CD4-positive, alpha-beta T cell (primary cell): ENCODE results near the gene ZBTB17. TPM values are rescaled to one million over a fixed set of nuclear protein-coding genes. Genes with fewer than 3 reads are reported as not detected.
"Not testable (repeated sequence)": the region's sequence is repeated elsewhere in the genome, so short reads cannot be mapped to it uniquely, and the experiment has no call there.

Experiments
- ATAC-seq: fragments of 200-7000 bp; cut with Tn5 transposase; one replicate; pipeline ENCODE4 v1.10.0; 2022; ENCODE audit warnings: mild to moderate bottlenecking; ENCODE audit not compliant: poor library complexity
- CTCF ChIA-PET: fragments of 350-600 bp; sonication (Branson Sonifier 250); formaldehyde crosslinking; loops from one replicate; lab custom pipeline; 2021; ENCODE audit warnings: antibody characterized with exemption, inconsistent platforms; lab: Charles Lee
- POLR2A ChIA-PET: fragments of 350-600 bp; sonication (Branson Sonifier 250); formaldehyde crosslinking; loops from one replicate; lab custom pipeline; 2021; ENCODE audit warnings: antibody characterized with exemption, inconsistent platforms; lab: Charles Lee
- DNase-seq, 14 experiments: peaks; one replicate each; pipeline ENCODE4 v3.0.0-alpha.2; 2013 to 2020; ENCODE audit warnings: mixed read lengths in 2 of 14
- H3K27ac ChIP-seq, 2 donors: one replicate each; pipeline versions ENCODE4 v1.5.1 to v1.7.0; 2013; ENCODE audit warnings: low read length in 2 of 2, low read depth in 1 of 2, mild to moderate bottlenecking in 1 of 2
- H3K27me3 ChIP-seq, 2 experiments: 1 replicate in 1 of 2; 2 replicates in 1 of 2; pipeline versions ENCODE4 v1.6.1 to v1.7.0; 2013; ENCODE audit warnings: low read length in 2 of 2, control low read depth in 1 of 2, mild to moderate bottlenecking in 1 of 2, moderate library complexity in 1 of 2; ENCODE audit not compliant: insufficient read depth in 2 of 2, control insufficient read depth in 1 of 2
- H3K36me3 ChIP-seq: one replicate; pipeline ENCODE4 v1.6.1; 2013; ENCODE audit warnings: low read length, control low read depth; ENCODE audit not compliant: insufficient read depth
- H3K4me1 ChIP-seq: one replicate; pipeline ENCODE4 v1.6.1; 2013; ENCODE audit warnings: low read length, control low read depth; ENCODE audit not compliant: insufficient read depth
- H3K4me3 ChIP-seq: one replicate; pipeline ENCODE4 v1.5.1; 2013; ENCODE audit warnings: mild to moderate bottlenecking, low read length, moderate library complexity
- H3K9me3 ChIP-seq, 2 experiments: 1 replicate in 1 of 2; 2 replicates in 1 of 2; pipeline versions ENCODE4 v1.6.1 to v1.7.0; 2013; ENCODE audit warnings: low read length in 2 of 2, mild to moderate bottlenecking in 2 of 2, control low read depth in 1 of 2, moderate library complexity in 1 of 2; ENCODE audit not compliant: control insufficient read depth in 1 of 2, insufficient read depth in 1 of 2
- H3K27ac Mint-ChIP-seq: one replicate; pipeline ENCODE4 v1.8.0; 2020; ENCODE audit warnings: mixed read lengths
- H3K27me3 Mint-ChIP-seq: one replicate; pipeline ENCODE4 v1.8.0; 2021; ENCODE audit warnings: mixed read lengths
- H3K36me3 Mint-ChIP-seq: one replicate; pipeline ENCODE4 v1.8.0; 2021; ENCODE audit warnings: low read depth, mixed read lengths
- H3K4me1 Mint-ChIP-seq: one replicate; pipeline ENCODE4 v1.8.0; 2021; ENCODE audit warnings: low read depth, mixed read lengths
- H3K4me3 Mint-ChIP-seq: one replicate; pipeline ENCODE4 v1.8.0; 2020; ENCODE audit warnings: mild to moderate bottlenecking, mixed read lengths
- H3K9me3 Mint-ChIP-seq: one replicate; pipeline ENCODE4 v1.8.0; 2020; ENCODE audit warnings: mixed read lengths
- intact Hi-C, 2 experiments: fragments of 100-400 bp; cut with DNase I in 1 of 2; cut with micrococcal nuclease in 1 of 2; formaldehyde crosslinking; loops; one replicate each; pipeline versions ENCODE4 v1.15.1 to v1.9.0; 2023 to 2025; cut with DNase I, micrococcal nuclease
- total RNA-seq, 174 experiments: library from RNA in 2 of 174; stranded (reverse) in 2 of 174; gene quantifications; one replicate each; pipeline ENCODE4 v1.2.3 and lab custom pipeline; 2021 to 2026
- TF ChIP-seq, protein P1 (sequence below): fragments of 200-600 bp; IDR thresholded peaks from one replicate; pipeline ENCODE4 v1.8.0; 2022; ENCODE audit warnings: antibody characterized with exemption, mild to moderate bottlenecking

The ZBTB17 gene
- total RNA-seq, 2 experiments from 2014 or later = 70.2 to 78.1 TPM

DNA sequence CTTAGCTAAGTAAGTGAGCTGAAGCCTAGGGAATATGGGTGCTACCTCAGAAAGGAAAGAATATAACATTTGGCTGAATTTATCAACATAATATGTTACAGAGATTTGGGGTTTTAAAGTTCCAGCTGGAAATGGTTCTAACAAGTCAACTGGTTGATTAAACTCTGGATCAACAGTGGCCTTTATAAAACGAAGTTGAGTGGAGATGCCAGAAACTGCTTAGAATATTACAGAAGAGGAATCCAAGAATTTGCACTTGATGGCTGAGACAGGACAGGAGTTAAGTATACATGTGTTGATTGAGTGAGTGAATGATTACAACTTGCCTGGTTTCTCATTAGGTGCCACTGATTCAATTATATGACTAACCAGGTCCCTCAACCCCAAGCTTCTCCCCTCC, 7.4 kb upstream of the ZBTB17 start:
- ChIA-PET POLR2A (no interaction called here), CTCF (no interaction called here)
- Histone ChIP-seq H3K4me1 (no peaks in the 10 kb centered on the region), H3K9me3 (no peaks in the 10 kb centered on the region), H3K27me3 (peaks cover 0 to 8% of the 10 kb centered on the region in 2 experiments), H3K36me3 (no peaks in the 10 kb centered on the region), H3K27ac (no peak overlapping the region), H3K4me3 (no peak overlapping the region)
- TF ChIP-seq, protein P1, sequence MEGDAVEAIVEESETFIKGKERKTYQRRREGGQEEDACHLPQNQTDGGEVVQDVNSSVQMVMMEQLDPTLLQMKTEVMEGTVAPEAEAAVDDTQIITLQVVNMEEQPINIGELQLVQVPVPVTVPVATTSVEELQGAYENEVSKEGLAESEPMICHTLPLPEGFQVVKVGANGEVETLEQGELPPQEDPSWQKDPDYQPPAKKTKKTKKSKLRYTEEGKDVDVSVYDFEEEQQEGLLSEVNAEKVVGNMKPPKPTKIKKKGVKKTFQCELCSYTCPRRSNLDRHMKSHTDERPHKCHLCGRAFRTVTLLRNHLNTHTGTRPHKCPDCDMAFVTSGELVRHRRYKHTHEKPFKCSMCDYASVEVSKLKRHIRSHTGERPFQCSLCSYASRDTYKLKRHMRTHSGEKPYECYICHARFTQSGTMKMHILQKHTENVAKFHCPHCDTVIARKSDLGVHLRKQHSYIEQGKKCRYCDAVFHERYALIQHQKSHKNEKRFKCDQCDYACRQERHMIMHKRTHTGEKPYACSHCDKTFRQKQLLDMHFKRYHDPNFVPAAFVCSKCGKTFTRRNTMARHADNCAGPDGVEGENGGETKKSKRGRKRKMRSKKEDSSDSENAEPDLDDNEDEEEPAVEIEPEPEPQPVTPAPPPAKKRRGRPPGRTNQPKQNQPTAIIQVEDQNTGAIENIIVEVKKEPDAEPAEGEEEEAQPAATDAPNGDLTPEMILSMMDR = no peak
- ATAC-seq (no peak), DNase-seq (no peak)
- Mint-ChIP-seq H3K4me3 (no peak overlapping the region), H3K4me1 (no peaks in the 10 kb centered on the region), H3K36me3 (no peaks in the 10 kb centered on the region), H3K27ac (no peak overlapping the region), H3K9me3 (no peaks in the 10 kb centered on the region), H3K27me3 (peaks cover 10% of the 10 kb centered on the region)
- intact Hi-C loops = no loop called here

DNA sequence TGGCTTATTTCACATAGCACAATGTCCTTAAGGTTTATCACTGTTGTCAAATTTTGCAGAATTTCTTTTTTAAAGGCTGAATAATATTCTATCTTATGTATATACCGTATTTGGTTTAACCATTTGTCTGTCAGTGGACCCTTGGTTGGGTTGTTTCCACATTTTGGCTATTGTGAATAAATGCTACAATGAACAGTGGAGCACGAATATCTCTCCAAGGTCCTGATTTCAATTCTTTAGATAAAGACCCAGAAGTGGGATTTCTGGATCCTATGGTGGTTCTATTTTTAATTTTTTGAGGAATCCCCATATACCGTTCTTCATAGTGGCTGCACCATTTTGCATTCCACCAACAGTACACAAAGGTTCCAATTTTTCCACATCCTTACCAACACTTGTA, 5.8 kb upstream of the ZBTB17 start:
- H3K27me3 Mint-ChIP-seq = peaks cover 10% of the 10 kb centered on the region
- intact Hi-C loops = no loop called here
- ATAC-seq (no peak), DNase-seq (no peak)
- no peak overlapping the region for H3K4me3 Mint-ChIP-seq
- no peak overlapping the region for H3K27ac Mint-ChIP-seq
- peaks cover 2% of the 10 kb centered on the region for H3K4me1 Mint-ChIP-seq
- Histone ChIP-seq H3K9me3 (no peaks in the 10 kb centered on the region), H3K4me1 (peaks cover 1% of the 10 kb centered on the region), H3K27ac (no peak overlapping the region), H3K4me3 (no peak overlapping the region), H3K36me3 (no peaks in the 10 kb centered on the region), H3K27me3 (peaks cover 0 to 8% of the 10 kb centered on the region in 2 experiments)
- CTCF ChIA-PET = no interaction called here
- POLR2A ChIA-PET = no interaction called here
- TF ChIP-seq, protein P1 = no peak
- H3K9me3 Mint-ChIP-seq = no peaks in the 10 kb centered on the region
- H3K36me3 Mint-ChIP-seq = no peaks in the 10 kb centered on the region

DNA sequence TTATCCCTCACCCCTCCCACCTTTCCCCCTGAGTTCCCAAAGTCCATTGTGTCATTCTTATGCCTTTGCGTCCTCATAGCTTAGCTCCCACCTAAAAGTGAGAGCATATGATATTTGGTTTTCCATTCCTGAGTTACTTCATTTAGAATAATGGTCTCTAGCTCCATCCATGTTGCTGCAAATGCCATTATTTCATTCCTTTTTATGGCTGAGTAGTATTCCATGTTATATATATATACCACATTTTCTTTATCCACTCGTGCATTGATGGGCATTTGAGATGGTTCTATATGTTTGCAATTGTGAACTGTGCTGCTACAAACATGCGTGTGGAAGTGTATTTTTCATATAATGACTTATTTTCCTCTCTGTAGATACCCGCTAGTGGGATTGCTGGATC, 2.0 kb upstream of the ZBTB17 start:
- Mint-ChIP-seq H3K4me1 (peaks cover 27% of the 10 kb centered on the region), H3K36me3 (peaks cover 18% of the 10 kb centered on the region), H3K4me3 (peak overlapping the region; percentile 60)
- intact Hi-C loops = loop anchor here in 1 of 2 experiments (2.0 to 10.0 kb wide), 6 partner anchors 126 to 1077 kb away; partner anchors contain the start of genes DDI2, SDHB and SZRD1
- H3K9me3 Mint-ChIP-seq, POLR2A ChIA-PET, H3K4me3 ChIP-seq, H3K36me3 ChIP-seq, H3K27me3 Mint-ChIP-seq, ATAC-seq, H3K9me3 ChIP-seq, H3K27me3 ChIP-seq, H3K27ac Mint-ChIP-seq, DNase-seq, H3K27ac ChIP-seq, CTCF ChIA-PET: not testable (repeated sequence)
- H3K4me1 ChIP-seq = peaks cover 29% of the 10 kb centered on the region

DNA sequence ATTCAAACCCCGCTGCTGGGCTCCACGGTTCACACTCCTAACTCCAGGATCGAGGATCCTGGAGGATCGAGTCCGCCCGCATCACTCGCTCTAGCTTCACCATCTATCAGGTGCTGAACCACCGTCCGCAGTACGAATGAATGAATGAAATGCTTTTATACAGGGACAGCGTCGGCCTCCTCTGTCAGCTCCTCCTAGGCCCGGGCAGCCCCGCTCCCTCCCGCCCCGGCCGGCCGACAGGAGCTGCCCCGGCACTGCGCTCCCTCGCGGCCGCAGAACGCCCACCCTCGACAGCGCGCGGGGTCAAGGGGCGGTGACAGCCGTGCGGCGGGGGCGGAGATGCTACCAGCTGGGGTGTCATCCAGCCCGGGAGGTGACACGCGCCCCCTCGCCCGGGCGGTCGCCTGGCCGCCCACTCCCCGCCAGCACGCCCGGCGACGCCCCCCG, 520 bp downstream of the ZBTB17 start:
- no peaks in the 10 kb centered on the region for H3K27me3 Mint-ChIP-seq
- intact Hi-C loops = loop anchor here in 1 of 2 experiments (5.0 to 10.0 kb wide), 5 partner anchors 123 to 1079 kb away; partner anchors contain the start of genes DDI2 and SDHB

More for the DNA sequence above, 520 bp downstream of the ZBTB17 start:
- Histone ChIP-seq H3K4me1 (peaks cover 37% of the 10 kb centered on the region), H3K27me3 (no peaks in the 10 kb centered on the region), H3K36me3 (peaks cover 15% of the 10 kb centered on the region), H3K9me3 (no peaks in the 10 kb centered on the region), H3K4me3 (peak overlapping the region; percentile 91), H3K27ac (peak overlapping the region in 1 of 2 donors; percentile 67)
- ATAC-seq (peak; percentile 48), DNase-seq (peak in 12 of 14 experiments; percentile 22 to 79 (median 51))
- ChIA-PET CTCF (interaction anchor here (0.9 to 2.0 kb wide), 8 partner anchors 17 to 172 kb away, joined by 3 to 10 read pairs (median 4); partner anchors contain the start of gene SPEN), POLR2A (interaction anchor here (0.6 to 3.0 kb wide), 10 partner anchors 8 to 372 kb away, joined by 3 to 29 read pairs (median 5); partner anchors contain the start of gene SPEN)
- Mint-ChIP-seq H3K36me3 (peaks cover 37% of the 10 kb centered on the region), H3K4me1 (peaks cover 38% of the 10 kb centered on the region), H3K27ac (peak overlapping the region; percentile 92), H3K4me3 (peak overlapping the region; percentile 93), H3K9me3 (no peaks in the 10 kb centered on the region)
- TF ChIP-seq, protein P1 = no peak
